Measurements from ENCODE around the gene ADGRG7.
"Not testable (repeated sequence)": the region's sequence is repeated elsewhere in the genome, so short reads cannot be mapped to it uniquely, and the experiment has no call there.

The ADGRG7 gene

GRCh38 chr3:100662113-100662823 lies 52.9 kb downstream of the ADGRG7 start:
- no peak for DNase-seq
- no peak overlapping the region for H3K4me3 ChIP-seq
- H3K27ac ChIP-seq, result no peak overlapping the region
- H3K4me1 ChIP-seq, result no peaks in the 10 kb centered on the region
- intact Hi-C loops (cut with DNase I; ENCODE audit: low total_unique reads), result no loop called here
- no peaks in the 10 kb centered on the region for H3K27me3 ChIP-seq
- no peaks in the 10 kb centered on the region for H3K9me3 ChIP-seq
- no peaks in the 10 kb centered on the region for H3K36me3 ChIP-seq
- TF ChIP-seq, protein P1, sequence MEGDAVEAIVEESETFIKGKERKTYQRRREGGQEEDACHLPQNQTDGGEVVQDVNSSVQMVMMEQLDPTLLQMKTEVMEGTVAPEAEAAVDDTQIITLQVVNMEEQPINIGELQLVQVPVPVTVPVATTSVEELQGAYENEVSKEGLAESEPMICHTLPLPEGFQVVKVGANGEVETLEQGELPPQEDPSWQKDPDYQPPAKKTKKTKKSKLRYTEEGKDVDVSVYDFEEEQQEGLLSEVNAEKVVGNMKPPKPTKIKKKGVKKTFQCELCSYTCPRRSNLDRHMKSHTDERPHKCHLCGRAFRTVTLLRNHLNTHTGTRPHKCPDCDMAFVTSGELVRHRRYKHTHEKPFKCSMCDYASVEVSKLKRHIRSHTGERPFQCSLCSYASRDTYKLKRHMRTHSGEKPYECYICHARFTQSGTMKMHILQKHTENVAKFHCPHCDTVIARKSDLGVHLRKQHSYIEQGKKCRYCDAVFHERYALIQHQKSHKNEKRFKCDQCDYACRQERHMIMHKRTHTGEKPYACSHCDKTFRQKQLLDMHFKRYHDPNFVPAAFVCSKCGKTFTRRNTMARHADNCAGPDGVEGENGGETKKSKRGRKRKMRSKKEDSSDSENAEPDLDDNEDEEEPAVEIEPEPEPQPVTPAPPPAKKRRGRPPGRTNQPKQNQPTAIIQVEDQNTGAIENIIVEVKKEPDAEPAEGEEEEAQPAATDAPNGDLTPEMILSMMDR (IDR thresholded peaks at IDR 0.05), result no peak

GRCh38 chr3:100665230-100665629 lies 55.8 kb downstream of the ADGRG7 start:
- no peak for DNase-seq
- Histone ChIP-seq H3K27ac (no peak overlapping the region), H3K9me3 (no peaks in the 10 kb centered on the region), H3K36me3 (no peaks in the 10 kb centered on the region), H3K4me1 (no peaks in the 10 kb centered on the region), H3K4me3 (no peak overlapping the region), H3K27me3 (no peaks in the 10 kb centered on the region)
- TF ChIP-seq, protein P1 (IDR thresholded peaks at IDR 0.05), result no peak
- intact Hi-C loops (cut with DNase I; ENCODE audit: low total_unique reads), result no loop called here

- H3K9me3 ChIP-seq; H3K27ac ChIP-seq; H3K4me3 ChIP-seq; H3K36me3 ChIP-seq; H3K27me3 ChIP-seq; DNase-seq; H3K4me1 ChIP-seq; intact Hi-C loops (cut with DNase I; ENCODE audit: low total_unique reads): not testable (repeated sequence)
These were observed 57.3 kb downstream of the ADGRG7 start for GRCh38 chr3:100666699-100667098.

DNA sequence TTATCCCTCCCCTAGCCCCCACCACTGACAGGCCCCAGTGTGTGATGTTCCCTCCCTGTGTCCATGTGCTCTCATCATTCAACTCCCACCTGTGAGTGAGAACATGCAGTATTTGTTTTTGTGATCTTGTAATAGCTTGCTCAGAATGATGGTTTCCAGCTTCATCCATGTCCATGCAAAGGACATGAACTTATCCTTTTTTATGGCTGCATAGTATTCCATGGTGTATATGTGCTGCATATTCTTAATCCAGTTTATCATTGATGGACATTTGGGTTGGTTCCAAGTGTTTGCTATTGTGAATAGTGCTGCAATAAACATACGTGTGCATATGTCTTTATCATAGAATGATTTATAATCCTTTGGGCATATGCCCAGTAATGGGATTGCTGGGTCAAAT lies 57.9 kb downstream of the ADGRG7 start:
- H3K36me3 ChIP-seq; DNase-seq; H3K27ac ChIP-seq; intact Hi-C loops (cut with DNase I; ENCODE audit: low total_unique reads); H3K4me3 ChIP-seq; H3K9me3 ChIP-seq; H3K4me1 ChIP-seq; H3K27me3 ChIP-seq: not testable (repeated sequence)

- intact Hi-C loops (cut with DNase I; ENCODE audit: low total_unique reads); H3K27me3 ChIP-seq; H3K4me1 ChIP-seq; H3K36me3 ChIP-seq; H3K4me3 ChIP-seq; H3K27ac ChIP-seq; DNase-seq; H3K9me3 ChIP-seq: not testable (repeated sequence)
These were observed 61.6 kb downstream of the ADGRG7 start for GRCh38 chr3:100670995-100671394.

DNA sequence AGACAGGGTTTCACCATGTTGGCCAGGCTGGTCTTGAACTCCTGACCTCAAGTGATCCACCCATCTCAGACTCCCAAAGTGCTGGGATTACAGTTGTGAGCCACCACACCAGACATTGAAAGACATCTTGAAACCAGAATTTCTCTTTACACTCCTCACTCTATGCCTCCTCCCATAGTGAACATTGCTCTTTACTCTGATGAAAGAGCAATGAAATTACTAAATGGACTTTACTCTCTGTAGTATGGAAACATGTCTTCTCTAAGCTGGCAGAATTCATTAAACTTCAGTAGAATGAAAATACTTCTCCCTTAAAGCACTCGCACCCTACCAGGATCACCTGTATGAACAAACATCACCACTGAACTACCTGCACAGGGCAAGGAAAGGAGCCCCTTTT lies 72.1 kb downstream of the ADGRG7 start:
- H3K27ac ChIP-seq, result no peak overlapping the region
- no peak for DNase-seq

DNA sequence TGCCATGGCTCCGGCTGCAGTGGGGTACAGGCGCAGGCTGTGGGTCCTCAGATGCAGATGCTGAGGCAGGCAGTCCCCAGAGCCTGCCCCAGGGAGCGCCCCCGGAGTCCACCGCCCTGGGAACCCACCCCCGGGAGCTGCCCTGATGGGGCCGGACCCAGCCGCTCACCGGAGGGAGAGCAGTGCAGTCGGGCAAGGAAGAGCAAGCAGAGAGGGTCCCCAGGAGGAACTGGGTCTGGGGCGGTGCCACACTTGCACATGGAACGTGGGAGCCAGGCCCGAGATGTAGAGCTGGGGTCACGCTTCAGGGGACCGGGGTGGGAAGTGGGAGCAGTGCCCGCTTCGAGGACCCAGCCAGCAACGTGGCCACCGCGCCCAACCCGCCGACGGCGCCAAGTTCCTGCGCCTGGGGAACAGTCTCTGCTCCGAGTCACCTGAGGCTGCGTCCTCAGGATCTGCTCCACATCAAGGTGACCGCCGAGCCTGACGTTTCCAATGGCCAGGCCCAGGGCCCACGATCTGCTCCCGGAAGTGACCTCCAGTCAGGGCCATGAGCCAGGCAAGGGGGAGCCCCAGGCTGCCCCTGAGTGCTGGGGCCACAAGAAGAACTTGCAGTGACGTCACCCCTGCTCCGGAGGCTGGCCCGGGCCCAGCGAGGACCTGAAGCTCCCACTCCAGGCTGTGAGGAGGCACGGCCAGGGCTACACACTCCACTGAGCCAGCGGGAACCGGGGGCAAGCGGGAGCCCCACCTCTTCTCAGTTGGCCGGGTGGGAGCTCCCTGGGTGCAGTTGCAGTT lies 72.9 kb downstream of the ADGRG7 start:
- no peaks in the 10 kb centered on the region for H3K27me3 ChIP-seq
- no peaks in the 10 kb centered on the region for H3K9me3 ChIP-seq
- H3K36me3 ChIP-seq, result no peaks in the 10 kb centered on the region
- intact Hi-C loops (cut with DNase I; ENCODE audit: low total_unique reads), result no loop called here
- no peak overlapping the region for H3K27ac ChIP-seq
- H3K4me1 ChIP-seq, result peaks cover 0 to 7% (median 0%) of the 10 kb centered on the region in 4 donors
- H3K4me3 ChIP-seq, result peak overlapping the region; percentile 25 to 29
- TF ChIP-seq, protein P1 (IDR thresholded peaks at IDR 0.05), result no peak
- peak in 1 of 2 donors; percentile 79 for DNase-seq

More for the DNA sequence above, 72.1 kb downstream of the ADGRG7 start:
- TF ChIP-seq, protein P1 (IDR thresholded peaks at IDR 0.05), result no peak
- no peaks in the 10 kb centered on the region for H3K36me3 ChIP-seq
- intact Hi-C loops (cut with DNase I; ENCODE audit: low total_unique reads), result no loop called here
- no peaks in the 10 kb centered on the region for H3K27me3 ChIP-seq
- H3K4me1 ChIP-seq, result peaks cover 0 to 7% (median 0%) of the 10 kb centered on the region in 4 donors
- H3K4me3 ChIP-seq, result no peak overlapping the region
- no peaks in the 10 kb centered on the region for H3K9me3 ChIP-seq

All from tibial artery (tissue), 4 donors.